Endothelial cell (in vitro differentiated cells): ENCODE results near the gene BCL2L13. TPM values are rescaled to one million over a fixed set of nuclear protein-coding genes. Genes with fewer than 3 reads are reported as not detected.

Experiments
- DNase-seq: peaks from one replicate; pipeline ENCODE4 v3.0.0; 2021; ENCODE audit warnings: low spot score
- H3K27ac Mint-ChIP-seq: one replicate; pipeline ENCODE4 v1.8.0; 2021; ENCODE audit warnings: mixed read lengths, inconsistent platforms; ENCODE audit not compliant: unreplicated experiment
- H3K27me3 Mint-ChIP-seq: one replicate; pipeline ENCODE4 v1.8.0; 2021; ENCODE audit warnings: mild to moderate bottlenecking, moderate library complexity, mixed read lengths, inconsistent platforms; ENCODE audit not compliant: unreplicated experiment
- H3K36me3 Mint-ChIP-seq: one replicate; pipeline ENCODE4 v1.8.0; 2021; ENCODE audit warnings: mild to moderate bottlenecking, low read depth, mixed read lengths, inconsistent platforms; ENCODE audit not compliant: unreplicated experiment
- H3K4me1 Mint-ChIP-seq: one replicate; pipeline ENCODE4 v1.8.0; 2021; ENCODE audit warnings: mild to moderate bottlenecking, mixed read lengths, inconsistent platforms; ENCODE audit not compliant: unreplicated experiment
- H3K4me3 Mint-ChIP-seq: one replicate; pipeline ENCODE4 v1.8.0; 2021; ENCODE audit warnings: mild to moderate bottlenecking, mixed read lengths, inconsistent platforms; ENCODE audit not compliant: unreplicated experiment
- H3K9me3 Mint-ChIP-seq: one replicate; pipeline ENCODE4 v1.8.0; 2021; ENCODE audit warnings: mixed read lengths, inconsistent platforms; ENCODE audit not compliant: unreplicated experiment
- CTCF ChIP-seq: fragments of 200-600 bp; sonication (generic); IDR thresholded peaks from one replicate; pipeline ENCODE4 v1.5.0; 2021; ENCODE audit warnings: antibody characterized with exemption; ENCODE audit not compliant: unreplicated experiment
- total RNA-seq: library from RNA; stranded (reverse); fragmentation: NEBNext Ultra II Directional; extraction: Animal tissue kit (Norgen Biotek cat#: 25700); gene quantifications from one replicate; pipeline ENCODE4 v1.2.1, GENCODE V29; 2021; ENCODE audit not compliant: unreplicated experiment

The BCL2L13 gene
- total RNA-seq, 1 donor from 2014 or later: 26.2 TPM

- Mint-ChIP-seq H3K9me3 (no peaks in the 10 kb centered on the region), H3K27ac (no peak overlapping the region), H3K36me3 (peaks cover 14% of the 10 kb centered on the region), H3K27me3 (no peaks in the 10 kb centered on the region), H3K4me3 (no peak overlapping the region), H3K4me1 (peaks cover 16% of the 10 kb centered on the region)
- no peak for DNase-seq
- TF ChIP-seq CTCF: no peak
Measured at GRCh38 chr22:17724241-17724640, 85.7 kb downstream of the BCL2L13 start.

- H3K36me3 Mint-ChIP-seq: peaks cover 14% of the 10 kb centered on the region
- DNase-seq: no peak
- H3K9me3 Mint-ChIP-seq: no peaks in the 10 kb centered on the region
- H3K27me3 Mint-ChIP-seq: no peaks in the 10 kb centered on the region
- TF ChIP-seq CTCF: no peak
- H3K4me3 Mint-ChIP-seq: no peak overlapping the region
- H3K27ac Mint-ChIP-seq: no peak overlapping the region
- H3K4me1 Mint-ChIP-seq: peaks cover 22% of the 10 kb centered on the region
Measured at GRCh38 chr22:17724678-17725499, 86.3 kb downstream of the BCL2L13 start.

- Mint-ChIP-seq H3K27ac (no peak overlapping the region), H3K27me3 (no peaks in the 10 kb centered on the region), H3K36me3 (peaks cover 14% of the 10 kb centered on the region), H3K4me1 (peaks cover 25% of the 10 kb centered on the region), H3K4me3 (no peak overlapping the region), H3K9me3 (no peaks in the 10 kb centered on the region)
- no peak for DNase-seq
- no peak for TF ChIP-seq CTCF
Measured at GRCh38 chr22:17725500-17725796, 86.9 kb downstream of the BCL2L13 start.

GRCh38 chr22:17726006-17726927 is 87.7 kb downstream of the BCL2L13 start:
- peaks cover 14% of the 10 kb centered on the region for H3K36me3 Mint-ChIP-seq
- H3K9me3 Mint-ChIP-seq: no peaks in the 10 kb centered on the region
- no peak overlapping the region for H3K27ac Mint-ChIP-seq
- H3K27me3 Mint-ChIP-seq: no peaks in the 10 kb centered on the region
- no peak for TF ChIP-seq CTCF
- peaks cover 25% of the 10 kb centered on the region for H3K4me1 Mint-ChIP-seq
- H3K4me3 Mint-ChIP-seq: peak overlapping the region; percentile 17
- DNase-seq: no peak
